ENCODE measurements around the gene LRBA. TPM values are rescaled to one million over a fixed set of nuclear protein-coding genes. Genes with fewer than 3 reads are reported as not detected.

LRBA gene
- total and polyA plus RNA-seq, 9 of the 15 experiments (the other 6 are each of a cell fraction or from before 2014, with no cell fraction given), result 24.2 to 88.7 (median 59.7) TPM

DNA sequence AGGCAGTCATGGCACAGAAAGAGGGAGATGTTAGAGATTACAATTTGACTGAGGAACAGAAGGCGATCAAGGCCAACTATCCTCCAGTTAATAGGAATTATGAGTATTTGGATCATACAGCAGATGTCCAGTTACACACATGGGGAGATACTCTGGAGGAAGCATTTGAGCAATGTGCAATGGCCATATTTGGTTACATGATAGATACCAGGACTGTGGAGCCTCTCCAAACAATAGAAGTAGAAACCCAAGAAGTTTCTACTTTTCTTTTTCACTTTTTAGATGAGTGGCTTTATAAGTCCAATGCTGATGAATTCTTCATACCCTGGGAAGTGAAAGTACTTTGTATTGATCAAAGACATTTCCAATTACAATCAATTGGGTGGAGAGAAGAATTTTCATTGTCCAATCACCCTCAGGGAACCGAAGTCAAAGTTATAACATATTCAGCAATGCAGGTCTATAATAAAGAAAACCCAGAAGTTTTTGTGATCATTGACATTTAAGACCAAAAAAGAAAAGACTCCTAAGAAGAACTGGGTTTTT is 294.0 kb downstream of the LRBA start (continued):
- no peak for TF ChIP-seq ZZZ3 (IDR thresholded peaks at IDR 0.05)

DNA sequence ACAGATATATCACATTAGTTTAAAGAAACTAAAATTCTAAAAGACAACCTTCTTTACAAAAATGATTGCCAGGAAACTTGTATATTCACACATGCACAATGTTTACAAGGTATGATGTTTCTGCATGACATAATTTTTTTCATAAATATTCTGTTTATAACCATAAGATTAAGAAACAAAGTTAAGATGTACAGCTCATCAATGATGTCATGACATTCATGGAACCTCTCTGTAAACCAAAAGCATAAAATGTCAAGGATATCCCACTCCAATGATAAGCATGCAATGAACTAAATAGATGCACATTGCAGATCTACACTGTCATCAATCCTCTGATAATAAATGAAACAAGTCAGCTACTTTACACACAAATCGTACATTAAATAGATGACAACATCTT is 297.1 kb downstream of the LRBA start:
- ChIA-PET CTCF (ENCODE audit: low intra/inter-chr PET ratio) (no interaction called here), POLR2A (no interaction called here)
- WGBS (ENCODE audit: insufficient coverage, low coverage, missing lambda C conversion rate), result 67% methylated on average over 1 of the region's 1 CpG
- no peak overlapping the region for H2AFZ ChIP-seq (ENCODE audit: low read depth, low read length)
- H3K4me2 ChIP-seq (ENCODE audit: insufficient read depth, low read length), result no peak overlapping the region
- in situ Hi-C loops (cut with MboI), result no loop called here
- FAIRE-seq (no peak), ATAC-seq (no peak), DNase-seq (ENCODE audit: extremely low read depth in 1 of 4, low spot score in 3 of 4) (no peak)
- H3K27me3 ChIP-seq (ENCODE audit: control insufficient read depth in 2 of 2, insufficient read depth in 2 of 2, low read length in 2 of 2), result no peaks in the 10 kb centered on the region
- no peaks in the 10 kb centered on the region for H3K4me1 ChIP-seq (replicated peaks in 1 of 2; ENCODE audit: control insufficient read depth in 2 of 2, insufficient read depth in 2 of 2, low read length in 2 of 2)
- H3K9me1 ChIP-seq (ENCODE audit: control insufficient read depth, insufficient read depth, low read length), result no peaks in the 10 kb centered on the region
- TF ChIP-seq PTTG1 (tag; IDR thresholded peaks at IDR 0.05; ENCODE audit: low read depth), result no peak
- TF ChIP-seq L3MBTL2 (IDR thresholded peaks at IDR 0.05), result no peak
- TF ChIP-seq EHMT2 (IDR thresholded peaks at IDR 0.05), result no peak
- no peak for TF ChIP-seq ZNF146 (CRISPR knock-in tag; IDR thresholded peaks at IDR 0.05; ENCODE audit: unreplicated experiment)
- no peak for TF ChIP-seq MTA2 (IDR thresholded peaks at IDR 0.05; ENCODE audit: low read depth)
- no peak for TF ChIP-seq ZNF586 (CRISPR knock-in tag; conservative IDR thresholded peaks at IDR 0.05)
- no peak for TF ChIP-seq FOS (IDR thresholded peaks at IDR 0.05; ENCODE audit: extremely low read depth, insufficient read length)
- no peak for TF ChIP-seq PURB (CRISPR knock-in tag; IDR thresholded peaks at IDR 0.05; ENCODE audit: low read depth)
- no peak for TF ChIP-seq NONO (IDR thresholded peaks at IDR 0.05; ENCODE audit: low read depth in 2 of 2, low read length in 1 of 2)
- no peak for TF ChIP-seq HMGN3 (IDR thresholded peaks at IDR 0.05; ENCODE audit: borderline replicate concordance, extremely low read depth, insufficient read length, low read depth, low read length)
- TF ChIP-seq POLR2B (IDR thresholded peaks at IDR 0.05; ENCODE audit: low read depth, partially characterized antibody), result no peak
- no peak for TF ChIP-seq ARHGAP35 (IDR thresholded peaks at IDR 0.05; ENCODE audit: partially characterized antibody)
- TF ChIP-seq ZNF507 (tag; conservative IDR thresholded peaks at IDR 0.05), result no peak
- TF ChIP-seq PYGO2 (tag; IDR thresholded peaks at IDR 0.05), result no peak
- TF ChIP-seq TRIM25 (IDR thresholded peaks at IDR 0.05; ENCODE audit: borderline replicate concordance), result no peak
- H4K20me1 ChIP-seq (replicated peaks; ENCODE audit: control insufficient read depth, insufficient read depth, low read length), result no peaks in the 10 kb centered on the region
- BruUV-seq (replicated peaks), result no TSS peak
- H3K36me3 ChIP-seq (ENCODE audit: control insufficient read depth, insufficient read depth, low read length), result no peaks in the 10 kb centered on the region; the same call in 2 of the 3 replicates
- no peak overlapping the region for H3K27ac ChIP-seq (ENCODE audit: extremely low read depth, low read depth, low read length)
- no peak overlapping the region for H3K4me3 ChIP-seq
- no peaks in the 10 kb centered on the region for H3K9me3 ChIP-seq (replicated peaks; ENCODE audit: control insufficient read depth, insufficient read depth, low read depth, low read length)
- H3K79me2 ChIP-seq (ENCODE audit: control insufficient read depth, insufficient read depth, low read length), result no peaks in the 10 kb centered on the region
- intact Hi-C loops (cut with micrococcal nuclease), result no loop called here
- no peak overlapping the region for H3K9ac ChIP-seq (ENCODE audit: insufficient read depth in 1 of 2, low read depth in 2 of 2, low read length in 2 of 2)

Data from K562 (cell line).